Right forelimb (tissue), 1 donor: Measurements from ENCODE around the gene OR6B2.

Source experiments
- DNase-seq: peaks from one replicate; pipeline ENCODE4 v3.0.0-alpha.2; 2018

The OR6B2 gene

DNA sequence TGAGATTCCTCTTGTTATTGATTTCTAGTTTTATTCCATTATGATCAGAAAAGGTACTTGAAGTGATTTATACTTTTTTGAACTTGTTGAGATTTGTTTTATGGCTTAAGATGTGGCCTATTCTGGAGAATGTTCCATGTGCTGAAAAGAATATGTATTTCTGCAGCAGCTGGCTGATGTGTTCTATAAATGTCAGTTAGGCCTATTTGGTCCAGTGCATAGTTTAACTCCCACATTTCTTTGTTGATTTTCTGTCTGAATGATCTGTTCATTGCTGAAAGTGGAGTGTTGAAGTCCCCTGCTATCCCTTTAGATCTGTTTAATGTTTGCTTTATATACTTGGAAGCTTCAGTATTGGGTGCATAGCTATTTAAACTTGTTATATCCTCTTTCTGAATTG is 7.1 kb upstream of the OR6B2 start:
- no peak for DNase-seq

DNA sequence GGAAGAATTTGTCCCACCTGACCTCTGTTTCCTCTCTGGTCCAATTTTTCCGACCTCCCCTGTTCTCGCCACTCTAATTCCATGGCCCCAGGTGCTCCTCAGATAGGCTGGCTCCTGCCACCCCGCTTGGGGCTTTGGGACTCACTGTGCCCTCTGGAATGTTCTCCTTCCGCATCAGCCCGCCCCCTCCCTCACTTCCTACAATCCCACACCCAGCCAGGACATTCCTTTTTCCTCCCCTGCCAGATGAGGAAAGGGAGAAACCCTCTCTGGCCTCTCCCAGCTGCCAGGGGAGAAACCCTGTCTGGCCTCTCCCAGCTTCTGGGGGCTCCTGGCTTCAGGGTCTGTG is 3.1 kb upstream of the OR6B2 start:
- DNase-seq = no peak

DNA sequence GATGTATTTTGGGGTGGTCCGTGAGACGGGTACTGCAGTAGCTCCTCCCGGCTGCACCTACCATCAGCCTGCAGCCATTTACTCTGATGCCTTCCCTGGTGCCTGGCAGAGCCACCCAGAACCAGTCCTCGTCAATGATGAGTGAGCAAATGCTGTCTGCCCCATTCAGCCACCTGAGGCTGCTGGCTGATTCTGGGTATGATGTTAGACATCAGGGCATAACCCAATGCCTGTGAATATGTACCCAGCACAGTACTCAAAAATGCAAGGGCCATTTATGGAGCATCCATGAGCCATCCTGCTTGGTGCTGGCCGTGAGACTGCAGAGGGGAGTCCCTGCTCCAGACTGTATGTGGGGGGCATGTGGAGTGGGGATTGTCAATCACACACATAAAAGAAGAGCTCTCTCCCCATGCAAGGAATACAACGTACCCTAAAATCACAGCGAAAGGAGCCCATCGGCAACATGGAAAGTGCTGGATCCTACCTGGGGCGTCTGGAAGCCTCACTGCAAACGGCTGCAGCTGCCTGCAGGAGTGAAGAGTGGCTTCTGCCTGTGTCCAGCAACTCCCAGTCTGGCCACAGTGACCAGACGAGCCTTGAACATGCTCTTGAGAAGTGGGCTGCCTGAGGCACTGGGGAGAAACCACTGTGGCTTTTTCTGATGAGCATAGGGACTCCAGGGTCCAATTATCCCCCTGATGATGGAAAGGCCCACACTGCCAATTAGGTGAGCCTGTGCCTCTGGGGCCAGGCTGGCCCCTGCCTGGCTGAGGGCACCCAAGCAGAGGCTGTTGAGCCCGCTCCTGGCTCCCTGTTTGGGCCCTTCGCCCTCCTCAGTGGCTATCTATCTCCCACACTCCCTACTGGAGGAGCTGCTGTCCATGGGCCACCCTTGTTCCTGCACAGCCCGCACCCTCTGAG is 2.4 kb upstream of the OR6B2 start:
- no peak for DNase-seq

DNA sequence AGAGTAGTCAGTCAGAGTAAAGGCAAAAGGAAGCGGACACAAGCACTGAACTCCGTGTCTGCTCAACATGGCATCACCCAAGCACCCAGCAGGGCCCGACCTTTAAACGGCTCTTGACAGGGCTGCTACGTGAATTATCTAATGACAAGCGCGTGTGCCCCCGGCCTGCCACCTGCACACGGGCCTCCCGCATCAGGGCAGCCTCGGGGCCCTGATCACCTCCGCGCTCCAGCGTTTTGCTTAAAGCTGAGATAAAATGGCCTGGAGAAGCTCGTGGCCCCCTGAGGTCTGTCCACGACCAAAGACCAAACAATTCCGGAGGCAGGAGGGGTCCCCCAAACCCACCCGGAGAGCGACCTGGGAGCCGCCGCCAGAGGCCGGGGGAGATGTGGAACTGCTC is 5.5 kb downstream of the OR6B2 start:
- DNase-seq = no peak

DNA sequence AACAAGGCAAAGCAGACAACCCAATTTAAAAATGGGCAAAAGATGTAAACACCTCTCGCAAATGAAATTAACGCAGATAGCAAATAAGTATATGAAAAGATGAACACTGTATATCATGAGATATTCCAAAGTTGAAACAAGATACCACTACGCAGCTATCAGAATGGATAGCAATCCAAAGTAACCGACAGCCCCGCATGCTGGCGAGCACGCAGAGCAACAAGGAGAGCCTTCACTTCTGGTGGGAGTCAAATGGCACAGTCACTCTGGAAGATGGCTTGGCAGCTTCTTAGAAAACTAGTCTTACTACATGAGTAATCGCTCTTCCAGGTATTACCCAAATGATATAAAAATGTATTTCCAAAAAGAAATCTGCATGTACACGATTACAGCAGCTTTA is 6.4 kb downstream of the OR6B2 start:
- no peak for DNase-seq

GRCh38 chr2:240021488-240022104 is 8.6 kb downstream of the OR6B2 start:
- DNase-seq = peak; percentile 52

DNA sequence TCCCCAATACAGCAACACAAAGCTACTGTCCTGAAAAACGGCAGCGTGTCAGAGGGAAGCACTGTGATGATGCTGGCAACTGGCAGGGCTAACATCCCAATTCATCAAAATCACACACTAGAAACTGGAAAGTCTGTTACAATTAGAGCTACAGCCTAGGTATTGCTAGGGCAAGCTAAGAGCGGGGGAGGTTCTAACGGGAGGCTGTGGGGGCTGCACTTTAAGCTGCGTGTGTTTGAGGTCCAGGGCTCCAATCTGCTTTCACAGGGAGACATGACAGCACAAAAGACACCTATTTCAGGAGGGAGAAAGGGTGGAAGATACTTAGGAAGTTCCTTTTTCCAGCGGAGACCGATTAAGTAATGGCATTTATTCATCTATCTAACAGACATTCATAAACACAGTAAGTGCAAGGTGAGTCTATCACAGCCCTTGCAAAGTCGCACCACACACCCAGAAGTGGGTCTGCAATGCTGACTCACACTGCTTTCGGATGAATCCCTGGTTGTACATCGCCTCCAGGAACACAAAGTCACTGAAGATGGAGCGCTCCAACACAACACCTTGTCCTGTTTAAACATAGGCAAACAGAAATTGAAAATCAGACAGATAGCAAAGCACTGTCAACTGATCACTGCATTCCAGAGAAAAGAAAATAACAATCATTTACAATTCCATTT is 12.0 kb downstream of the OR6B2 start:
- no peak for DNase-seq

DNA sequence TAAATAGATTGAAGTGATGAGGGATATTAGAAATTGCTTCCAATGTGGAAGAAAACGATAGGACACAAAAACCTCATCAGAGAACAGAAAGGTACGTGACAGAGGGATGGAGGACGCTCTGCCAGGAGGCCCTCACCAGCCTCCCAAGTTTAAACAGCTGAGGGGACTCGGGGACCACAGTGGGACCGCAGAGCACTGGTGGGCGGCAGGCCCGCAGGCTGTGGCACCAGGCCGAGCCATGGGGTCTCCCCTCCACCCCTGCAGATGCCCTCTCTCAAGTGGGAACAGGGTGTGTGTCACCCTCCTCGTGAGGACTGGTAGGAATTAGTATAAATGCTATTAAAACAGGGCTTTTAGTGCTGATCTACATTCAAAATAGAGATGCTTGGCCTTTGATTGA is 15.9 kb downstream of the OR6B2 start:
- no peak for DNase-seq

- DNase-seq = no peak
Measured at GRCh38 chr2:240013343-240013742, 16.9 kb downstream of the OR6B2 start.

DNA sequence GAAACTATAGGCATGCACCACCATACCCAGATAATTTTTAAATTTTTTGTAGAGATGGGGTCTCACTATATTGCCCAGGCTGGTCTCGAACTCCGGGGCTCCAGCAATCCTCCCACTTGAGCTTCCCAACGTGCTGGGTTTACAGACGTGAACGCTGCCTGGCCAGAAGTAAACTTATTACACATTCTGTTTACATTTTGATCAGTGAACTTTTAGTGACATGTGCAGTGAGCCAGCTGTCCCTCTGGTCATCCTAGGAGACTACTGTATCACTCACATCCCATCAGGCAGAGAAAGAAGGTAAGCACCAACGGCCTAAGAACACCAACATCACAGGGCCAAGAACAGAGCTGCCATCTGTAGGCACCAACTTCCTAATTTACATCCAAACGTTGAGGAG is 27.2 kb downstream of the OR6B2 start:
- no peak for DNase-seq

- DNase-seq = peak; percentile 7
Measured at GRCh38 chr2:240000671-240001070, 29.6 kb downstream of the OR6B2 start.

DNA sequence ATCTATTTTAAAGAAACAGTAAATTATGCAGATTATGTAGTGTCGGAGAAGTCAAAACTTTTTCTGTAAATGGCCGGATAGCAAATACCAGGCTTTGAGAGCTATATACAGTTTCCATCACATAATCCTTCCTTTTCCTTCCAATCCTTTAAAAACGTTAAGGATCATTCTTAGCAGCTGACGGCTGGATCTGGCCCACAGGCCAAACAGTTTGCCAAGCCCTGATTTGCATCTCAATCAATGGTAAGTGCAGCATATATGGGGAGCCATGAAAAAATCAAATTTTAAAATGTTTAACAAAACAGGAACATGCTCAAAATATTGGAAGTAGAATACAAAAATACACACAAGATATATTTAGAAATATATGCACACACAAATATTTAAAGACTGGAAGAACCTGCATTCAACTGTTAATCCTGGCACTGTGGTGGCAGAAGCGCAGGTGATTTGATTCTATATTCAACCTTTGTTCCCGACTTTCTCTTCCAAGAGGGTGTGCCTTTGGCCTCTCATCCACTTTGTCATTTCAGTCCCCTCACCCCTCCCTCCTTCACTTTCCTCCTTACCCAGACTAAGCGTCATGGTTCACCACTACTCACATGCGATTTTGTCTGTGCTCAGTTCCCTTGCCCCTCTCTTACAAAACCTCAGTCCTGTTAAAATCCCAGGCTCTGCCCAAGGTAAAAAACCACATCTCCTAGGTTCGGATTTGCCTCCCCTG is 32.4 kb downstream of the OR6B2 start:
- no peak for DNase-seq

- no peak for DNase-seq
Measured at GRCh38 chr2:239994086-239994485, 36.1 kb downstream of the OR6B2 start.

- no peak for DNase-seq
Measured at GRCh38 chr2:239993291-239993690, 36.9 kb downstream of the OR6B2 start.

GRCh38 chr2:239991689-239992314 is 38.4 kb downstream of the OR6B2 start:
- DNase-seq = no peak

- no peak for DNase-seq
Measured at GRCh38 chr2:239990966-239991365, 39.3 kb downstream of the OR6B2 start.

GRCh38 chr2:239985356-239985755 is 44.9 kb downstream of the OR6B2 start:
- DNase-seq = no peak

DNA sequence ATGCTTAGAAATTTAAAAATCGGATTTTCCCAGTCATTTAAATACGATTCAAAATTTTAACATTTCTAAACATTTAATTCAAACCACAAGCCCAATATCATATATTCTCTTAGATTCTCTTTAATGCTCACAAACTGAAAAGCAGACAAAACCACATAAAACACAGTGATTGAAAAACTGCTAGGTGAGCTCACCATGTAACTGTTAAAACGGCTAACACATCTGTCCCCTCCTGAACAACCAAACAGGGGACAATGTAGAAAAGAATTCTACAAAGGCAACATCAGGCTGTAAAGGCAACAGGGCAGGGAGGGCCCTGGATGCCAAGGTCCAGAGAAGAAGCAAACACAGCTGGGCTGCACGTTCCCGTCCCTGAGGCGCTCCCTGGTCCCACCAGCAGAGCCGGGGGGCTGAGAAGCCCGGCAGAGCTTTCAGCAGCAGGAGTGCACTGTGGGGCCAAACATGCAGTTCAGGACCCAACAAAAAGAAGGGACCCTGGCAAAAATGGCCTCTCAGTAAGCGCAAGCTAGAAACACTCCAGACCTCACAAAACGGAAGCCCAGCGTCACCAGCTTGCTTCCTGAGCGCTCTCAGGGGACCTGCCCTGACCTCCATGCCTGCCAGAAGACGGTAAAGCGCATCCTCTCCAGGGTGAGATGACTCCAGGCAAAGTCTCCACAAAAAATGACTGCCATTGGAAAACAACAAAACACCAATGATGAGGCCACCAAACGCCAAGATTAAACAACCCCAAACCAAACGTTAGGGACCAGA is 45.6 kb downstream of the OR6B2 start:
- DNase-seq = no peak

- DNase-seq = no peak
Measured at GRCh38 chr2:239983004-239983778, 47.0 kb downstream of the OR6B2 start.
